GM19467 (cell line): Measurements from ENCODE around the gene ARPP21.

ENCODE experiments used
- ATAC-seq: cut with Tn5 transposase; IDR thresholded peaks from one replicate; pipeline ENCODE4 v1.9.1; 2021; ENCODE audit warnings: mild to moderate bottlenecking, moderate library complexity; ENCODE audit not compliant: unreplicated experiment

The ARPP21 gene

DNA sequence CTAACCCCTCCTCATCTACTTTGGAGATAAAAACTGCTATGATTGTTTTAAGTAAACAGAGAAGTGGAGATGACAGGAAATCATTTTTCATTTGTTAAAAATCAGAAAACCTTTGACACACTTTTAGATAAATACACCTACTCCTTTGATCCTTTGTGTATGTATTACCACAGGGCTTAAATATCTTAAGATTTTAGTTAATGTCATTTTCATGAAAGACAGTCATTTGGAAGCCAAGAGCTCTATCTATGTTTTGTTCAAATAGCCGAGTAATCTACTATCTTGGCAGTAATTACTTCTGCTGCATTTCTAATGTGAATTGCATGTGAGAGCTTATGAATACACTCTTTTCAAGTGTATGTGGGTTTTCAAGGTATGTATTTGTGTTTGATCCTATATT is 2.0 kb downstream of the ARPP21 start:
- no peak for ATAC-seq

DNA sequence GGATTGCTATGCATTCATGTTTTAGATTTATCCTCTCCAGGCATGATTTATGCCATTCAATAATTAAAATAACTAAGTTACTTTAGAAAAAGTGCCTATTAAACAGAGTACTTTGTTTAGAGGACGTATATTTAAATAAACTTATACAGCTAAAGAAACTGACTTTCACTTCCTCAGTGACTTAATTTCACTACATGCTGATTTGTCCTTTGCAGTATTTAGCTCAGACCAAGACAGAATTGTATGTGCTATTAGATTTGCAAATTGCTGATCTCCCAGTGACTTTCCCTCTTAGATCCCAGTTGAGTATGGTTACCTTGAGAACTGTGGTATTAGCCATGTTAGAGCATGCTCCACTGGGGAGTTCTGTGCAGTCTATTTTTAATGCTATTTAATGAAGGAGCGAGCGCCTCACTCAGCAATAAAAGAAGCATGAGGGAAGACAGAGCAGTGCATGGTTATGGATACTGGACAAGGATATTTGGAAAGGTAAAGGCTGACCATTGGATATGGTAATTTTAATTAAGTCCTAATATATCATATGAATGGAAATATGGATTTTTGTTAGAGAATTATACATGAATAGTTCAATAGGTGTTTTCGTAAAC is 2.7 kb downstream of the ARPP21 start:
- no peak for ATAC-seq

- ATAC-seq, result no peak
These were observed 4.2 kb downstream of the ARPP21 start for GRCh38 chr3:35643495-35643894.

- no peak for ATAC-seq
These were observed 5.1 kb downstream of the ARPP21 start for GRCh38 chr3:35644451-35644850.

DNA sequence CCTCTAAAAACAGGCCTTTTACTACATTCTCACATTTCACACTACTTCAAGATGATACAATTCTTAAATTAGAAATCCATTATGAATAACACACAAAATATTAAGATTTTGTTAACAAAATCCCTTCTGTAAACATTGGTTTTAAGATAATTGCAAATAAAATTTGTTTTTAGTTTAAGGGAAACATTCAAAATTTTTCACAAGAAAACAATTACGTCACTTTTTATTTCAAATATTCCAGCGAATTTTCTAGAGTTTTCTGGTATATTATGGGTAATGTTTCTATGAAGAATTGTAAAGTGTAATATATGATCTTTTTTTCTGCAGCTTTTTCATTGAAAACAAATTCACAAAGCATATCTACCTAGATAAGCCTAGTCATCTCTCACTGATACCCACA is 5.9 kb downstream of the ARPP21 start:
- ATAC-seq, result no peak

DNA sequence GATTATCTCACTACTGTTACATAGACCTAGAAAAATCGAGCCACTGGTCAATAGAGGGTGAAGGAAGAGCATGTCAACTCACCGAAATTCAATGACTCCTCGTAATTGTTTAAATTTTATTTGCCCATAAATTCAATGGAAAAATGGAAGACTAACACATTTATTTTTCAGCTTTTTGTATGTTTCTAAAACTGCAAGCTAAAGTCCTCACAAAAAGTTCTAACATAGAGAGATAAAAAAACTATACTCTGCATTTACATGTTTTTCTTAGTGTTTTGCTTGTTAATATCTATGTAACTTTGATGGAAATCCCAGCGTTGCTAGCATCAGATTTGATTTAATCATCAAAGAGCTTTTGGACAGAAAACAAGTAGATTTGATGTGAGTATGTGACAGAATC is 6.8 kb downstream of the ARPP21 start:
- no peak for ATAC-seq

GRCh38 chr3:35647461-35647860 is 8.1 kb downstream of the ARPP21 start:
- ATAC-seq, result no peak

DNA sequence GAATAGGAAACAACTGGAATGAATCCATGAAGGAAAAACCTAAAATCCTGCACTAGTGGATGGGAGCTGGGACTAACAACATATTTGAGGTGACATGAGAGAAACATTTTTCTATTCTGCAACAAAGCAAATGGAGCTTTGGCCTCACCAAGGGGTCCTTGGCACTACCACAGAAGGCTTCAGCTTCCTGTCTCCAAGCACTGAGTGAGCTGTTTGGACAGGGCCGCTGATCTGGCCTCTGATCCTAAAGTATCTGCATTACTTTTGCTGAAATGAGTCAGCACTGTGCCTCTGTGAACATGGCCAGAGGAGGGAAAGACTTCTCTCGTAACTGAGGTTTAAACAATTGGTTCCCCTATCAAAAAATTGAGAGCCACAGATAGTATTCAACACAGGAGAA is 9.0 kb downstream of the ARPP21 start:
- ATAC-seq, result no peak

DNA sequence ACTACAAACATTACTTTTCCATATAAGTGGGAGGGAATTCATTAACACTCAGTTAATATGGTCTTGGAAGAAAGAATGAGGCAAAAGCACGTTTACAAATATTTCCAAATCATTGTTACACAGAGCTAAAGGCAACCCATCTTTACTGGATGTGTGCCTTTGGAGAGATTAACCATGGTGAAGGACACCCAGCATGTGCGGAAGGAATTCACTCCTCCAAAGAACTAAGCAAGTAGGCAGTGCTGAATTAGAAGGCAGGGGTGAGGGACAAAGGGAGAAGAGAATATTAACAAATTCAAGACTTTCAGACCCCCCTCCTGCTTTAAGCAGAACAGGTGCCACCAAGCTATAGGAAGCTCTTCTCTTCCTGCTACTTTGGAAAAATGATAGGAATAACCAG is 10.1 kb downstream of the ARPP21 start:
- no peak for ATAC-seq

DNA sequence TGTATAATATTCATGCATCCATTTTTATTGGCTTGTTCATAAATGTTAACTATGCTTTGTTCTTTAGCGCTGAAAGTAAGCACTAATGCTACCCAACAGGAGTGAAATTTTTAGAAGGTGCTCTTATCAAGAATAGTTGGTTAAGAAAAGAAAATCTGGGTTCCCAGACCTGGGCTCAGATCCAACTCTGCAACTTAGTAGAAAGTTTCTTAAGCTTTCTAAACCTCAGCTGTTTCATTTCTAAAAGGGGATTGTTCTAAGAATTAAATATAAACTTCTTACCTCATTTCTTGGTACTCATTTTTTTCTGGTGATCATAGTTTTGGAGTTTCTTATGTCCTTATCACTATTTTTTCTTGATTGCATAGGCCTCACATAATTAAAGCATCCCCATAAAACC is 12.1 kb downstream of the ARPP21 start:
- no peak for ATAC-seq

GRCh38 chr3:35651851-35652250 is 12.5 kb downstream of the ARPP21 start:
- no peak for ATAC-seq

- ATAC-seq, result no peak
These were observed 14.0 kb downstream of the ARPP21 start for GRCh38 chr3:35653347-35653746.

DNA sequence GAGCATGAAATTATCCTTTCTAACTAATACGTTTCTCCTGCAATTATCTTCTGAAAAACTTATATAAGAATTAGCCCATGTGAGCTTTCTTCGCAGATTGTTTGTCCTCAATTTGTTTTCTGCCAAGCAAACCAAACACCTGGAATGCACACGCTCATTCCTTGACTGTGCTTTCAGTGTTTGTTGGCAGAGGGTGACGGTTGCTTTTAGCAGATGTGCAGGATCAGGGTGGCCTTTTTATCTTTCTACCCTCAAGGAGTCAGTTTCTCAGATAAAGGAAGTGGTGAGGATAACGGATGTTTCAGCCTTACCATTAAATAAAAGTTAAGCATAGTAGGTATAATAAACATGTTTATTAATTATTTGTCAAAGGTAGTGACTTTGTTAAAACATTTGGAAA is 15.2 kb downstream of the ARPP21 start:
- no peak for ATAC-seq

DNA sequence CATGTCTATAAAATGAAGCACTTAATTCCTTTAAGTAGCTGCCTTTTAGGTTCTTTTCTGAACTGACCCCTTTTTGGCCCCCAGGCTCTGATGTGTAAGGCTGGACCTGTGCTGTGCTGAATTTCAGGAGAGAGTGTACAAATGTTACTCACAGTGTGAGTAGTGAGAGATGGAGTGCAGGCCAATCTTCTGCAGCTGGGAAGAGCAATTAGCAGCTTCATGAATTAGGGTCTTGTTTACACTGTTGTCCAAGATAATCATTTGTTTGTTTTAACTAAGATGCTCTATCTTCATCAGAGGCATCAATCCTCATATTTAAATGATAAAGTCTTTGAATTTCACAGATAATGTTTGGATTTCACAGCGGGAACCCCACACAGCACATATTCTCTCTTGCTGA is 19.4 kb downstream of the ARPP21 start:
- no peak for ATAC-seq

GRCh38 chr3:35659768-35660167 is 20.4 kb downstream of the ARPP21 start:
- ATAC-seq, result no peak

DNA sequence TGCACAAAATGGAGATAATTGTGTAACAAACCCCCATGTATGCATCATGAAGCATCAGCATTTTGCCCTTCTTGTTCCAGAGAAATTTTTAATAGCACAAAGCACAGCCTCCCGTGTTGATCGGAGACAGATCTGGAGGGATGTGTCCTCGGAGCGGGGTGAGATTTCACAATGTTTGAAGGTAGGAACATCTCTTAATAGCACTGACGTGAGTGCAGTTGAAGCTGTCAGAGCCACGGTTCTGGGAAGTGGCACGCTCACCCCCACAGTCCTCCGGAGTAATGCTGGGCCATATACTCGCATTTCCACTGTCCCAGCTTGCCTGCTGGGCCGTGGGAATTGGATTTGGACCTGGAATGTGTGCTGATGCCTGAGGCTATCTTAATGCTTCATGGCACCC is 24.1 kb downstream of the ARPP21 start:
- no peak for ATAC-seq

DNA sequence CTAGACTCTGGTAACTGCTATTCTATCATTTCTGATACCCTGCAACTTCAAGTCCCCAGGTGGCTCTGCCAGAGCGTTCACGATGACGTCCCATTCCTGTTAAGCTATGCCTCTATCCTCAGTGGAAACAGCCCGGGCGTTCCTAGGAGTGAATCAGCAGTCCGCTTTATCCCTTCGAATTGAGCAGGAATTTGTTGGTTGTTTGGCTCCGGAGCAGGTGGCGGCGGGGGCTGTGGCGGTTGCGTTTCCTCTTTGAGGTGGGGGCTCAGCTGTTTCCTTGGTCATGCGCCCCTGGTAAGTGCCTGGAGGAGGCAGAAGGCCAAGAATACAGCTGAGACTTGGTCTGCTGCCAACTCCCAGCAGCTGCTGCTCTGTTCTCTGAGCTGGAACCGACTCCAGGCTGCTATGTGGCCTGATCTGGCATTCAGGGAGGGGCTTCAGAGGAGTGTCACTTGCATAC is 25.2 kb downstream of the ARPP21 start:
- ATAC-seq, result peak; percentile 64

DNA sequence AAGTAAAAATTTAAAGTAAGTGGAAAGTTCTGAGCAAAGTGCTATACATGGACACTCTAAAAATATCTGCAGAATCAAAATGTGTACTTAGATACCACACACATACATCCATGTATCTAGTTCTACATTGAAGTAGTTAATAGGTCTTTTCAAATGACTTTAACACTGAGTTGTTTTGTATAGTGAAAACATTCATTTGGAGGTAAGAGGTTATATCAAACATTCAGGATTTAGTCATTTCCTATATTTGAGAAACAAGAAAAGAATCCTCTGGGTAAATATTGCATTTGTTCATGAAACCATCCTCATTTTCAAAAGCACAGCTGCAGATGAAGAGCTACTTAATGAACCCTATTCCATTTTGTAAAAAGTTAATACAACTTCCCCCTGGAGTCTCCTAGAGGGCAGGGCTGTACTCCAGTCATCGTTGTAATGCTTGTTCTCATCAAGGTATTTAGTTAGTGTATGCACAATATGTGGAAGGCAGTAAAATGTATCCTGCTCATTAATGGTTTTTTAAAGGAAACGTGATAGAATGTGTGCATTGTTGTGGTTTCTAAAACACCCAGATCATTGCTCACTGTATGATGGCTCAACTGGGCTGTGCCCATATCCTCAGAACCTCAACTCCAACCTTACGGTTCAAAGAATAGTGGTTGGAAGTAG is 26.2 kb downstream of the ARPP21 start:
- no peak for ATAC-seq

DNA sequence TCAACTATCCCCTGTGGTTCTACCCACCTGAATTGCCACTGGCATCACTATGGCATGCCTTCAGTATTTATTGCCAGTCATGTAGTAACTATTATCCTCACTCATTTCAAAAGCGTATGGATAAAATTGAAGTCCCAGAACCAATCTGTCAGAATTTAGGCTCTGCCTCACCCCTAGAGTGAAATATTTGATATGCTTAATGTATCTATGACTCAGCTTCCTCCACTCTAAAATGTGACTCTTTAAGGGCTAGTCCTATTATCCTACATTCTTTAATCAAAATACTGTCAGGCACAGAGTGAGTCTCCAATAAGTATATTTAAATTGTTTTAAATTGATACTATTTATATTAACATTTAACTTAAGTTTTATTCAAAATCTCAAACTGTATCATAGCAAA is 27.6 kb downstream of the ARPP21 start:
- no peak for ATAC-seq

- ATAC-seq, result no peak
These were observed 31.2 kb downstream of the ARPP21 start for GRCh38 chr3:35670408-35670965.

GRCh38 chr3:35671483-35671882 is 32.2 kb downstream of the ARPP21 start:
- no peak for ATAC-seq

DNA sequence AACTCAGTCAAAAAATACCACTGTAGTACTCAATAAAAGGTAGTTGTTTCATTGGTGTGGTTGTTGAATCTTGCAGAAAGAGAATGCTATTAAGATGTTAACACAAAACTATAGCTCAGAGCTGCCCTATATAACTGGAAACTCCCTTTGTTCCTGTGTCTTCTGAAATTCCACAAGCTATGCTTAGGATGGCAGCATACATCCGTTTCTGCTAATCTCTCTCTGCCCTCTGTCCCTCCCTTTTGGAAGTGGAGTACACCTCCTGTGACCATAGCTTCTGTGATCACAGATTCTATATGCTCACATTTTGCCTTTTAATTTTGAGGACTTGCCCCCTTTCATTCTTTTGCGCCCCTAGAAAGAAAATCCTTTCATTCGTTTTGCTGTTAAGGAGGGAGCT is 33.7 kb downstream of the ARPP21 start:
- no peak for ATAC-seq
